ENCODE data around the gene MRPS7.
A peak's percentile ranks its signal among the peaks of the same experiment; 100 is the strongest.

DNA sequence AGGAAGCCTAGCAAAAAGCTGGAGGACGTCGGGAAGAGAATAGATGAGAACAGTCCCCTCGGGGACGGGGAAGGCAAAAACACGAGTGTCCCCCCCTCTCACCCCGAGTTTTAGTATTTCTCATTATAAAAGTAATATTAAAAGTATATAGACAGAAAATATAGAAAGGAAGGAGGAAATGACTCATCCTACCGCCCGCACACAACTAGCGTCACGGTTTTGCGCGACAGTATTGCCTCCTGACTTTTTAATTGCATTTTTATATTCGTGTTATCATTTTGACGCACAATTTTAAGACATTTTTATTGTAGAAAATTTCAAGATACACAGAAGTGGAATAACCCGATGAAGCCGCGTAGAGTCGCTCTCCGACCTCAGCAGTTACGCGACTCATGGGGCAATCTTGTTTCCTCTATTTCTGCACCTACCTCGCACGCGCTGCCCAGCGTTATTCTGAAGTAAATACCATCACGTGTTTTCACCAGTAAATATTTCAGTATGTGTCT is 28.2 kb downstream of the MRPS7 start:
- TF ChIP-seq POLR2AphosphoS5 (IDR thresholded peaks at IDR 0.05) = no peak
- TF ChIP-seq POLR2A (IDR thresholded peaks at IDR 0.05) = no peak
- TF ChIP-seq, protein P1, sequence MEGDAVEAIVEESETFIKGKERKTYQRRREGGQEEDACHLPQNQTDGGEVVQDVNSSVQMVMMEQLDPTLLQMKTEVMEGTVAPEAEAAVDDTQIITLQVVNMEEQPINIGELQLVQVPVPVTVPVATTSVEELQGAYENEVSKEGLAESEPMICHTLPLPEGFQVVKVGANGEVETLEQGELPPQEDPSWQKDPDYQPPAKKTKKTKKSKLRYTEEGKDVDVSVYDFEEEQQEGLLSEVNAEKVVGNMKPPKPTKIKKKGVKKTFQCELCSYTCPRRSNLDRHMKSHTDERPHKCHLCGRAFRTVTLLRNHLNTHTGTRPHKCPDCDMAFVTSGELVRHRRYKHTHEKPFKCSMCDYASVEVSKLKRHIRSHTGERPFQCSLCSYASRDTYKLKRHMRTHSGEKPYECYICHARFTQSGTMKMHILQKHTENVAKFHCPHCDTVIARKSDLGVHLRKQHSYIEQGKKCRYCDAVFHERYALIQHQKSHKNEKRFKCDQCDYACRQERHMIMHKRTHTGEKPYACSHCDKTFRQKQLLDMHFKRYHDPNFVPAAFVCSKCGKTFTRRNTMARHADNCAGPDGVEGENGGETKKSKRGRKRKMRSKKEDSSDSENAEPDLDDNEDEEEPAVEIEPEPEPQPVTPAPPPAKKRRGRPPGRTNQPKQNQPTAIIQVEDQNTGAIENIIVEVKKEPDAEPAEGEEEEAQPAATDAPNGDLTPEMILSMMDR (IDR thresholded peaks at IDR 0.05) = peak in 1 of 7 experiments; percentile 8

All from stomach (tissue), 4 donors.